GM23248 (cell line): Measurements from ENCODE around the gene MAGEE2.
"Not testable (repeated sequence)": the region's sequence is repeated elsewhere in the genome, so short reads cannot be mapped to it uniquely, and the experiment has no call there.

Experiments used
- EZH2 ChIP-seq: fragments of 200-600 bp; sonication (generic); IDR thresholded peaks from 2 replicates; pipeline ENCODE4 v1.6.1; 2018; ENCODE audit warnings: antibody characterized with exemption, mild to moderate bottlenecking; ENCODE audit not compliant: insufficient read depth, poor library complexity, severe bottlenecking
- EZH2phosphoT487 ChIP-seq: fragments of 200-600 bp; sonication (generic); IDR thresholded peaks from 2 replicates; pipeline ENCODE4 v1.6.1; 2018; ENCODE audit warnings: antibody characterized with exemption, moderate library complexity, mild to moderate bottlenecking, low read depth; ENCODE audit not compliant: insufficient read depth

- TF ChIP-seq EZH2, EZH2phosphoT487: not testable (repeated sequence)
Observed at GRCh38 chrX:75768063-75768462, 17.0 kb downstream of the MAGEE2 start.
